Activated naive CD4-positive, alpha-beta T cell treated with anti-CD3 and anti-CD28 coated beads for 36 hours (primary cell): ENCODE results near the gene ATP1A4. TPM values are rescaled to one million over a fixed set of nuclear protein-coding genes. Genes with fewer than 3 reads are reported as not detected.

ENCODE experiments used
- CTCF ChIA-PET: fragments of 350-600 bp; sonication (Branson Sonifier 250); formaldehyde crosslinking; loops from one replicate; lab custom pipeline; 2021; ENCODE audit warnings: antibody characterized with exemption; lab: Charles Lee
- DNase-seq: peaks from one replicate; pipeline ENCODE4 v3.0.0-alpha.2; 2020
- H3K27ac Mint-ChIP-seq: one replicate; pipeline ENCODE4 v1.8.0; 2021; ENCODE audit warnings: mild to moderate bottlenecking, mixed read lengths
- H3K27me3 Mint-ChIP-seq: one replicate; pipeline ENCODE4 v1.8.0; 2021; ENCODE audit warnings: low read depth, mixed read lengths
- H3K36me3 Mint-ChIP-seq: one replicate; pipeline ENCODE4 v1.8.0; 2021; ENCODE audit warnings: low read depth, mixed read lengths
- H3K4me1 Mint-ChIP-seq: one replicate; pipeline ENCODE4 v1.8.0; 2021; ENCODE audit warnings: low read depth, mixed read lengths
- H3K4me3 Mint-ChIP-seq: one replicate; pipeline ENCODE4 v1.8.0; 2021; ENCODE audit warnings: mild to moderate bottlenecking, moderate library complexity, mixed read lengths
- H3K9me3 Mint-ChIP-seq: one replicate; pipeline ENCODE4 v1.8.0; 2021; ENCODE audit warnings: mixed read lengths
- intact Hi-C: fragments of 100-400 bp; cut with micrococcal nuclease; formaldehyde crosslinking; loops from one replicate; pipeline ENCODE4 v1.15.1; 2023
- total RNA-seq, 2 experiments: library from RNA; stranded (reverse); gene quantifications; one replicate each; pipeline ENCODE4 v1.2.3, GENCODE V29; 2021

ATP1A4 gene
- total RNA-seq, 2 experiments from 2014 or later: not detected

DNA sequence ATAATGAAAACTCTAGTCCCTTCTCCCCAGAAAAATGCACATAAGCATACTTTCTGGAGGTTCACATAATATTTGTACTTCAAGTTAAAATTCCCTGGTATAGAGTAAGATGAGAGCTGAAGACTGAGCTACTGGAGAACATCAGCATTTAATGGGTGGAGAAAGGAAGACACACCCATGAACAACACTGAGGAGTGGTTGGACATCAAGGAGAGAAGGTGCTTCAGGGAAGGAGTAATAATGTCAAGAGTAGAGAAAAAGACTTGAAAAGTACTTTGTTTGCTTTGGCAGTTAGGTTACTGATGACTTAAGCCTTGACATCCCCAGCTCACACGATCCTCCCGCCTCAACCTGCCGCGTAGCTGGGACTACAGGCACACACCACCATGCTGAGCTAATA lies 75.6 kb downstream of the ATP1A4 start:
- no peak overlapping the region for H3K27ac Mint-ChIP-seq
- H3K4me3 Mint-ChIP-seq: no peak overlapping the region
- DNase-seq: no peak
- CTCF ChIA-PET: interaction anchor here (0.9 to 4.7 kb wide), 5 partner anchors 11 to 64 kb away, joined by 3 to 29 read pairs (median 4); no protein-coding TSS in a partner anchor
- intact Hi-C loops: no loop called here
- H3K4me1 Mint-ChIP-seq: no peaks in the 10 kb centered on the region
- no peaks in the 10 kb centered on the region for H3K9me3 Mint-ChIP-seq
- no peaks in the 10 kb centered on the region for H3K27me3 Mint-ChIP-seq
- H3K36me3 Mint-ChIP-seq: peaks cover 34% of the 10 kb centered on the region

DNA sequence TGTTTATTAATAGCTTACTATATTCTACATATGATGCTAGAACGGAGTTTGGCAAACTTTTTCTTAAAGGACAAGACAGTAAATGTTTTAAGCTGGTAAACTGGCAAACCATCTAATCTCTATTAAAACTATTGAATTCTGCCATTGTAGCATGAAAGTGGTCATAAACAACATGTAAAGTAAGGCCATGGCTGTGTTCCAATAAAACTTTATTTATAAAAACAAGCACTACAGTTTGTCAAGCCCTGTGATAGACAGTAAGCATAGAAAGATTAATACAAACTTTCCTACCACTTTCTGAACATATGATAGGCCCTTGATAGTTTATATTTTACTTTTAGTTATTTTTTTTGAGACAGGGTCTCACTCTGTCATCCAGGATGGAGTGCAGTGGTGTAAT lies 76.2 kb downstream of the ATP1A4 start:
- Mint-ChIP-seq H3K36me3 (peaks cover 29% of the 10 kb centered on the region), H3K4me3 (no peak overlapping the region), H3K27ac (no peak overlapping the region)

DNA sequence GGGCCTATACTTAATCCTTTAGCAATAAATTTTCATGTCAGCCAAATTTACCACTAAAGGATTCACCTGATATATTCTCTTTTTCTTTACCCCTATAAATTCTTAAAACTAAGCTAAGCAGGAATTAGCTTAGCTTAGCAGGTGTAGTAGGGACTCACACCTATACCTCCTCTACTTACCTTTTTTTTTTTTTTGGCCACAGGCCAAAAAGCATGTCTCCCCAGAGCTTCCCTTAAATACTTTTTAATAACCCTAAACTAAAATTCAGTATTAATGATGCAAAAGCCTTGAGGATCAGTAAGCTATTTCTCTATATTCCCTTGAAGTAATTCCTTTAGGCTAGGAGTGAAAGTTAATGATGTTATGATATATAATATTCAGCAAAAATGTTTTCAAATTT lies 77.0 kb downstream of the ATP1A4 start:
- Mint-ChIP-seq H3K4me3 (no peak overlapping the region), H3K9me3 (no peaks in the 10 kb centered on the region), H3K4me1 (peaks cover 1% of the 10 kb centered on the region), H3K27me3 (no peaks in the 10 kb centered on the region), H3K27ac (no peak overlapping the region), H3K36me3 (peaks cover 28% of the 10 kb centered on the region)
- intact Hi-C loops: no loop called here
- CTCF ChIA-PET: interaction anchor here (0.9 to 4.7 kb wide), 4 partner anchors 9 to 149 kb away, joined by 4 to 29 read pairs (median 4); no protein-coding TSS in a partner anchor
- DNase-seq: no peak

More for the DNA sequence above, 76.2 kb downstream of the ATP1A4 start:
- H3K9me3 Mint-ChIP-seq: no peaks in the 10 kb centered on the region
- H3K4me1 Mint-ChIP-seq: no peaks in the 10 kb centered on the region
- no peak for DNase-seq
- intact Hi-C loops: no loop called here
- H3K27me3 Mint-ChIP-seq: no peaks in the 10 kb centered on the region
- CTCF ChIA-PET: interaction anchor here (0.9 to 4.7 kb wide), 5 partner anchors 25 to 149 kb away, joined by 3 to 29 read pairs (median 4); no protein-coding TSS in a partner anchor

DNA sequence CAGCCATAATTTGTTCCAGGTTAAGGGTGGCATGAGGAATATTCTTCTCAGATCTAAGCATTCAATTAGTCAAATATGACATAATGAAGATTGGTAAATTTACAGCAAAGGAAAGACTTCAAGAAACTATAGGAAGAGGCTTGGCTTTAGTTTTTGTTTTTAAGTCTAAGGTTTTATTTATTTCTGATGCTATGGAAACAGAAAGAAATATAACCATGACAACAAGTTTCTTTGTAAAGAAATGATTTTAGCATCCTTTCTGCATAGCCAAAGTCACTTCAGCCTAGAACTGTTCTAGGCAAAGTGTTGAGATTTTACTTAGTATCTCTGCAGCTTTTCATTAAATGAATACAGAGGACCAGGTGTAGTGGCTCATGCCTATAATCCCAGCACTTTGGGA lies 81.5 kb downstream of the ATP1A4 start:
- Mint-ChIP-seq H3K4me1 (peaks cover 19% of the 10 kb centered on the region), H3K36me3 (peaks cover 36% of the 10 kb centered on the region), H3K9me3 (no peaks in the 10 kb centered on the region), H3K4me3 (no peak overlapping the region), H3K27me3 (no peaks in the 10 kb centered on the region), H3K27ac (no peak overlapping the region)
- CTCF ChIA-PET: interaction anchor here (1.2 to 2.6 kb wide), 3 partner anchors 19 to 58 kb away, joined by 6 to 12 read pairs (median 7); no protein-coding TSS in a partner anchor
- no peak for DNase-seq
- intact Hi-C loops: no loop called here

Other genes with a start within 250 kb of the ATP1A4 start
- gene TAGLN2, start 226.1 kb upstream of the ATP1A4 start, total RNA-seq: 100 to 1,000 TPM; 453 to 454 TPM
- gene IGSF9, start 206.0 kb upstream of the ATP1A4 start, total RNA-seq: not detected
- gene SLAMF9, start 197.4 kb upstream of the ATP1A4 start, total RNA-seq: not detected
- gene PIGM, start 119.6 kb upstream of the ATP1A4 start, total RNA-seq: 1 to 10 TPM; 2.6 TPM
- not detected for gene KCNJ10, start 81.4 kb upstream of the ATP1A4 start, total RNA-seq
- gene KCNJ9, start 70.1 kb upstream of the ATP1A4 start, total RNA-seq: not detected
- gene IGSF8, start 53.0 kb upstream of the ATP1A4 start, total RNA-seq: 10 to 100 TPM; 22.2 to 24.7 TPM
- not detected for gene ATP1A2, start 35.8 kb upstream of the ATP1A4 start, total RNA-seq
- gene CASQ1, start 39.0 kb downstream of the ATP1A4 start, total RNA-seq: not detected
- 10 to 100 TPM; 34.3 to 42.0 TPM for gene PEA15, start 53.8 kb downstream of the ATP1A4 start, total RNA-seq
- gene DCAF8, start 110.9 kb downstream of the ATP1A4 start, total RNA-seq: 100 to 1,000 TPM; 218 to 226 TPM
- gene PEX19, start 133.5 kb downstream of the ATP1A4 start, total RNA-seq: 10 to 100 TPM; 58.3 to 65.4 TPM
- gene COPA, start 191.6 kb downstream of the ATP1A4 start, total RNA-seq: 100 to 1,000 TPM in 1 of 2 experiments, 10 to 100 TPM in 1; 97.8 to 101 TPM
- 10 to 100 TPM; 27.4 to 29.4 TPM for gene NCSTN, start 191.8 kb downstream of the ATP1A4 start, total RNA-seq
- gene NHLH1, start 215.5 kb downstream of the ATP1A4 start, total RNA-seq: under 1 TPM in 1 of 2 experiments, not detected in 1; 0.07 TPM
- under 1 TPM in 1 of 2 experiments, not detected in 1; 0.27 TPM for gene VANGL2, start 249.0 kb downstream of the ATP1A4 start, total RNA-seq